Adrenal gland (tissue), 12 donors: ENCODE data around the gene ANO4. TPM values are rescaled to one million over a fixed set of nuclear protein-coding genes. Genes with fewer than 3 reads are reported as not detected.

Experiments used
- DNase-seq, 7 donors: peaks; one replicate each; pipeline ENCODE4 v3.0.0-alpha.2; 2019 to 2020
- H3K27ac ChIP-seq, 5 donors: fragments of 200-600 bp; sonication (generic) in 4 of 5; 1 replicate in 3 of 5; 2 replicates in 2 of 5; pipeline versions ENCODE4 v1.5.1 to v1.8.0; 2016 to 2020; ENCODE audit warnings: mild to moderate bottlenecking in 1 of 5
- H3K27me3 ChIP-seq: fragments of 200-600 bp; 2 replicates; pipeline ENCODE4 v1.8.0; 2021
- H3K36me3 ChIP-seq, 2 donors: fragments of 200-600 bp; replicated peaks in 1 of 2; 1 replicate in 1 of 2; 2 replicates in 1 of 2; pipeline versions ENCODE4 v1.5.1 to v1.8.0; 2018 to 2022
- H3K4me1 ChIP-seq, 2 donors: fragments of 200-600 bp; replicated peaks in 1 of 2; 1 replicate in 1 of 2; 2 replicates in 1 of 2; pipeline versions ENCODE4 v1.5.1 to v1.8.0; 2018 to 2021
- H3K4me3 ChIP-seq, 4 donors: fragments of 200-600 bp; sonication (generic) in 3 of 4; one replicate each; pipeline ENCODE4 v1.5.1; 2016 to 2018
- H3K9me3 ChIP-seq, 3 donors: fragments of 200-600 bp; sonication (generic) in 1 of 3; replicated peaks in 1 of 3; 1 replicate in 2 of 3; 2 replicates in 1 of 3; pipeline versions ENCODE4 v1.5.1 to v1.8.0; 2016 to 2021
- CTCF ChIP-seq, 6 experiments: fragments of 450-650 bp in 4 of 6; fragments of 200-600 bp in 2 of 6; sonication (generic) in 1 of 6; IDR thresholded peaks; 1 replicate in 5 of 6; 2 replicates in 1 of 6; pipeline versions ENCODE4 v1.5.1 to v1.8.0; 2016 to 2021; ENCODE audit warnings: antibody characterized with exemption in 6 of 6, mild to moderate bottlenecking in 2 of 6, moderate library complexity in 1 of 6
- POLR2A ChIP-seq, 2 donors: fragments of 450-650 bp; IDR thresholded peaks; one replicate each; pipeline ENCODE4 v1.6.1; 2017; ENCODE audit warnings: antibody characterized with exemption in 2 of 2, mild to moderate bottlenecking in 2 of 2, moderate library complexity in 1 of 2
- WGBS, 4 donors: extraction: QIAGEN DNeasy Blood & Tissue Kit in 2 of 4; methylation state at CpG; one replicate each; pipeline versions ENCODE4 v1.1.5 to v1.1.7; 2013 to 2017; 5-methylcytosine and 5-hydroxymethylcytosine counted together
- intact Hi-C, 2 donors: fragments of 100-400 bp; cut with DNase I; formaldehyde crosslinking; loops; one replicate each; pipeline versions ENCODE4 v1.14.1 to v1.15.0; 2022 to 2023
- polyA plus RNA-seq, 3 donors: library from polyadenylated mRNA; stranded (reverse); fragments of 200-250 nt in 2 of 3; fragments of 350-450 nt in 1 of 3; fragmentation: Illumina TruSeq in 1 of 3; extraction: RNeasy Lipid Tissue Mini Kit (QIAGEN cat#74804) in 1 of 3; gene quantifications; one replicate each; pipeline ENCODE4 v1.2.3, GENCODE V29; 2013 to 2014
- total RNA-seq, 9 donors: library from RNA; depleted of rRNA in 4 of 9; stranded (reverse); fragments of >200 nt in 4 of 9; fragments of 120-200 nt in 1 of 9; fragmentation: NEBNext Ultra II Directional in 1 of 9; extraction: Animal tissue kit (Norgen Biotek cat#: 25700) in 1 of 9; gene quantifications; one replicate each; pipeline versions ENCODE4 v1.1.0 to v1.2.4, GENCODE V29; 2013 to 2023
- donor health status: healthy with polysubstance abuse.
- donor health status: Bipolar disorder and iron deficiency.
- donor health status: DM: yes; HTN: yes; CAD: no.
- donor health status: DM: no; HTN: no; CAD: no.
- donor health status: DM: no; HTN: no; CAD: no.
- donor health status: DM: yes; HTN: yes; CAD: no.

Gene ANO4
- total and polyA plus RNA-seq, 12 donors: 5.6 to 37.4 (median 10.2) TPM

GRCh38 chr12:100858656-100859055, 64.1 kb downstream of the ANO4 start:
- Histone ChIP-seq H3K4me3 (no peak overlapping the region), H3K9me3 (no peaks in the 10 kb centered on the region), H3K36me3 (no peaks in the 10 kb centered on the region), H3K4me1 (no peaks in the 10 kb centered on the region), H3K27me3 (no peaks in the 10 kb centered on the region), H3K27ac (no peak overlapping the region)
- intact Hi-C loops: no loop called here
- TF ChIP-seq CTCF (IDR thresholded peaks at IDR 0.05) (no peak), POLR2A (IDR thresholded peaks at IDR 0.05) (no peak)
- no peak for DNase-seq
- 51 to 91% (median 62%) methylated on average over 1 of the region's 1 CpG for WGBS, 4 donors

GRCh38 chr12:100859063-100859627, 64.6 kb downstream of the ANO4 start:
- DNase-seq: no peak
- Histone ChIP-seq H3K36me3 (no peaks in the 10 kb centered on the region), H3K27me3 (no peaks in the 10 kb centered on the region), H3K9me3 (no peaks in the 10 kb centered on the region), H3K4me3 (no peak overlapping the region), H3K27ac (no peak overlapping the region), H3K4me1 (no peaks in the 10 kb centered on the region)
- intact Hi-C loops: no loop called here
- TF ChIP-seq POLR2A (IDR thresholded peaks at IDR 0.05): no peak
- no peak for TF ChIP-seq CTCF (IDR thresholded peaks at IDR 0.05)
- 86 to 96% (median 93%) methylated on average over 5 of the region's 5 CpGs for WGBS, 4 donors

- no peaks in the 10 kb centered on the region for H3K27me3 ChIP-seq
- H3K4me3 ChIP-seq: no peak overlapping the region
- H3K9me3 ChIP-seq: no peaks in the 10 kb centered on the region
- DNase-seq: peak in 1 of 7 donors; percentile 25
- no peaks in the 10 kb centered on the region for H3K4me1 ChIP-seq
- TF ChIP-seq CTCF (IDR thresholded peaks at IDR 0.05) (no peak), POLR2A (IDR thresholded peaks at IDR 0.05) (no peak)
- H3K36me3 ChIP-seq: no peaks in the 10 kb centered on the region
- intact Hi-C loops: no loop called here
- 74 to 89% (median 86%) methylated on average over 8 of the region's 8 CpGs for WGBS, 4 donors
- H3K27ac ChIP-seq: no peak overlapping the region
Observed at GRCh38 chr12:100860611-100861010, 66.0 kb downstream of the ANO4 start.

GRCh38 chr12:100862676-100863075, 68.1 kb downstream of the ANO4 start:
- H3K27ac ChIP-seq: no peak overlapping the region
- H3K4me3 ChIP-seq: no peak overlapping the region
- H3K4me1 ChIP-seq: no peaks in the 10 kb centered on the region
- H3K36me3 ChIP-seq: no peaks in the 10 kb centered on the region
- no peaks in the 10 kb centered on the region for H3K27me3 ChIP-seq
- H3K9me3 ChIP-seq: no peaks in the 10 kb centered on the region
- 72 to 84% (median 78%) methylated on average over 4 of the region's 4 CpGs for WGBS, 4 donors
- intact Hi-C loops: no loop called here
- TF ChIP-seq CTCF (IDR thresholded peaks at IDR 0.05) (no peak), POLR2A (IDR thresholded peaks at IDR 0.05) (no peak)
- DNase-seq: no peak
